Omental fat pad (tissue), 4 donors: ENCODE data around the gene ACOT7. TPM values are rescaled to one million over a fixed set of nuclear protein-coding genes. Genes with fewer than 3 reads are reported as not detected.

Experiments used
- ATAC-seq: fragments of 150-250 bp; one replicate; pipeline ENCODE4 v1.9.1; 2016; ENCODE audit warnings: mild to moderate bottlenecking, moderate library complexity; ENCODE audit not compliant: low FRiP score
- DNase-seq: peaks from one replicate; pipeline ENCODE4 v3.0.0-alpha.2; 2019; ENCODE audit warnings: low spot score
- CTCF ChIP-seq, 3 donors: fragments of 450-650 bp; IDR thresholded peaks; one replicate each; pipeline ENCODE4 v1.5.1; 2016 to 2017; ENCODE audit warnings: antibody characterized with exemption in 3 of 3, mild to moderate bottlenecking in 3 of 3, moderate library complexity in 2 of 3
- total RNA-seq, 4 donors: library from RNA; depleted of rRNA; stranded (reverse); fragments of >200 nt; gene quantifications; one replicate each; pipeline ENCODE4 v1.1.0, GENCODE V29; 2016

Gene ACOT7
- total RNA-seq, 4 donors from 2014 or later: 7.4 to 16.7 (median 9.2) TPM

DNA sequence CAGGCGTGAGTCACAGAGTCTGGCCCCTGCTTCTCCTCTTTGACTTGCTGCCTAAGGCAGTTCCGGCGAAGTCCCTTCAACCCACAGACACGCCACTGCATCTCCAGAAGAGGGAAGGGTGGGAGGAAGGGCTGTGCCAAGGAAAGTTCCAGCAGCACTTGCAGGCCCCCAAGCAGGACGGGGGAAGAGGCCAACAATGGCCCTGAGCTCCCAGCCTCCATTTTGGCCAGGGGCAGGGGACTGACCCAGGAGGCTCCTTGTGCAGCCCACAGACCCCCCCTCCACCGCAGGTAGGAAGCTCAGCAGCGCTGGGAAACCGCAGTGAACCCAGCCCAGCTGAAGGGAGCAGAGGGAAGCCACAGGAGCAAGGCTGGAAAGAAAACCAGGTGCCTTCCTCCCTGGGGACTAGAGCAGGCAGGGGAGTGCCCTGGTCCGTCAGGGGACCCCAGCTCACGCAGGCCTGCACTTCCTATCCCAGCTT, 35.4 kb downstream of the ACOT7 start:
- no peak for TF ChIP-seq CTCF (IDR thresholded peaks at IDR 0.05)
- no peak for DNase-seq
- no peak for ATAC-seq

DNA sequence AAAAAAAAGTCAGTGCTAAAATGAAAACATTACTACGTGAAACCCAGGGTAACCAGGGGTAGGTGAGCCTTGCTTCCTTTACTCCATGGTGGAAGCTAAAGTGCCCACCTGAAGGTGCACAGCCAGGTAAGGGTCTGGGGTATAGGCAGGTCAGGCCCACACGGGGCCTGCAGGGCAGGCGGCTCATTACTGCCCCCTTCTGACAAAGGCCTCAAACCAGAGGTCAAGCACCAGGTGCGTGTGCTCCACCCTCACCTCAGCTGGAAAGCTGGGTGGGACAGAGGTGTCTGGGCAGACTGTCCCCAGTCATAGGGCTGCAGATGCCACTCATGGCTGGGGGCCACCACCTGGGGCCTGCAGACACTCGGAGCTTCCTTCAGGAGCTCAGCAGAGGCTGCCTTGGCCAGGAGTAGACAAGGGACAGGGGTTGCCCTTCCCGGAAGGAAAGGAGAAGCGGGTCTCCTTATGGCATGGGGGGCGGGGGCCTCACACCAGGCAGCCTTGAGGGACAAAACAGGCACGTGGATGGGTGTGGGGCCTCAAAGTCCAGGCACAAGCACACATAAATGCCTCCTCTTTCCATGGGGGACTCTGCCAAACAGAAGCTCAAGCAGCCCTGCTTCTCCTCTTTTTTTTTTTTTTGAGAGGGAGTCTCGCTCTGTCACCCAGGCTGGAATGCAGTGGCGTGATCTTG, 36.2 kb downstream of the ACOT7 start:
- DNase-seq (no peak), ATAC-seq (no peak)
- no peak for TF ChIP-seq CTCF (IDR thresholded peaks at IDR 0.05)

DNA sequence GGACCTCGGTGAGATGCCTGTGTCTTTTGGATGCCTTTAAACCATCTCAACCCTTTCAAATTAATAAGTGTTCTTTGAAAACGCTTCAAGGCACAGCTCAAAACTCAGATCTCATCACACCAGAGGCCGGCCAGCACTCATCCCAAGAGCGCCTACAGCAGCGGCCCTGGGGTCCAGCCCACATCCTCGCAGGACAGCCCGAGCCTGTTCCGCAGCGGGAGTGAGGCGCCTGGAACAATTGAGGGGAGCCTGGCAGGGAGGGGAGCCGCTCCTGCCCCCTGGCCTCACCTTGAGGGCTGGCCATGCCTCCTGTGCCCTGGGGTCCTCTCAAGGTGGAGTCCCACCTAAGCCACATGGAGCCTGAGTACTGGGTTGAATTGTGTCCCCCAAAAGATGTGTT, 37.9 kb downstream of the ACOT7 start:
- TF ChIP-seq CTCF (IDR thresholded peaks at IDR 0.05): no peak
- ATAC-seq (no peak), DNase-seq (no peak)

GRCh38 chr1:6354659-6355317, 38.8 kb downstream of the ACOT7 start:
- no peak for ATAC-seq
- no peak for DNase-seq
- no peak for TF ChIP-seq CTCF (IDR thresholded peaks at IDR 0.05)

GRCh38 chr1:6353955-6354658, 39.5 kb downstream of the ACOT7 start:
- DNase-seq (no peak), ATAC-seq (no peak)
- no peak for TF ChIP-seq CTCF (IDR thresholded peaks at IDR 0.05)

GRCh38 chr1:6353619-6353954, 40.0 kb downstream of the ACOT7 start:
- TF ChIP-seq CTCF (IDR thresholded peaks at IDR 0.05): no peak
- no peak for DNase-seq
- no peak for ATAC-seq
